KG1 (cell line): ENCODE data around the gene AUTS2.
"Not testable (repeated sequence)": the region's sequence is repeated elsewhere in the genome, so short reads cannot be mapped to it uniquely, and the experiment has no call there.

ENCODE experiments used
- DNase-seq: peaks from one replicate; lab custom pipeline; 2025; lab: John Stamatoyannopoulos, UW

The AUTS2 gene

DNA sequence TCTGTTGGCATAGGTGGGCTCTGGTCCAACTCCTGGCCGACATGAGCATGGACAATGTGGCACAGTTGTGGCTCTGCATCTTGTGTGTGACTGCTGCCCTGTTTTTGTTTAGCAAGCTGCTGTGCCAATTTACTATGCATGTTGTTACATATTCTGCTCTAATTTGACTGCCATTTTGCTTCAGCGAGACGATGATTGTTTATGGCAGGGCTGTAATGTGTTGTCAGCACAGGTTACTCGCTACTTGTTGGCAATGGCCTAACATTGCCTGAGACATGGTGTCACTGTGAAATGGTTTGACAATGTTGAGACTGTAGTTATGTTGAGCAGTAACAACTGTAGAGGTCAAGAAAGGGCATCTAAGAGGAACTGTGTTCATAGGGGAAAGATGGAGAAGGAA, 659.6 kb downstream of the AUTS2 start:
- DNase-seq, result no peak

DNA sequence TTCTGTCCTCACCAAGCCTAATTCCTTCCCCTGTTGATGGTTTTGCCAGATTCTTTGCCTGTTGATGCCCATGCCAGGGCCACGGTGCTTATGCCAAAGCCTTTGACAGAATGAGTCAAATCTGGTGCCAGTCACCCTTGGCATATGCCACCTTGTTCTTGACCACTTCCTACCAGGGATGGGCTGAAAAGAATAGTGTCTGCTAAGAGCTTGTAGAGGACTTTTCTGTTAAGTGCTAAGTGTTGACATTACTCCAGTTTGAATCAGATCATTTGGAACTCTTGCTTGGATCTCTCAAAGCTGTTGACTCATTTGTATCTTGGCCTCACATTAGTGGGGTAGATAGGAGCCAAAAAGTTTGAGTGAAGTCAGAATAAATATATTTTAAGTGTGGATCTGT, 661.2 kb downstream of the AUTS2 start:
- no peak for DNase-seq

DNA sequence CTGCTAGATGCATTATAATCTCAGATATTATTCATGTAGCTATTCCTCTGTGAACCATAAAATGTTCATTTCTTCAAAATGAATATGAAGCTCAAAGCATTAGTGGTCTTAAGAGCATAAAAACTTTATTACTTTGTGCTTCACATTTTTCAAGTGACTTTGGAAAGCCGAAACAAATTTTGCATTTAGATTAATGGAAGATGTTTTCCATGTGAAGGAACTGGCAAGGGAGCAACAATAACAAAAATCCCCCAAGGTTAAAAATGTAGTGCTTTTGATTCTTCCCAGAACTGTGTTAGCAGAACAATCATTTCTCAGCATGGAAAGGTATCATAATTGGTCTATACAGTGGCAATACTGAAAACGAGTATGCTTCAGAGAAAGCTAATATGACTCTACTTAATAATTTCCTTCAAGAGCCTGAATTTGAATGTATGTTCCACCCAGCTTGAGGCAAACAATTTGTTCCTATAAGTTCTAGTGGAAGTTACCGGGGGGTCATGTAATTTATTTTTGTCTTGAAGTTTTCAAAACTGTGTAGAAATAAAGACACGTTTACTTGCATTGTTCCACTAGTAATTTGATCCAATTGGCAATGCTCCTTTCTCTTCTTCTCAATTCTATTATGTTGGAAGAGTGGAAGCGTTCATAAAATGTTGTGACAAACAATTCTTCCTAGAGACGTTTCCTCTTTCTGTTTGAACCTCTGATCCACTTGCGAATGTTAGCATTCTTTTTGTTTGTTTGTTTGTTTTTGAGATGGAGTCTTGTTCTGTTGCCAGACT, 665.4 kb downstream of the AUTS2 start:
- no peak for DNase-seq

DNA sequence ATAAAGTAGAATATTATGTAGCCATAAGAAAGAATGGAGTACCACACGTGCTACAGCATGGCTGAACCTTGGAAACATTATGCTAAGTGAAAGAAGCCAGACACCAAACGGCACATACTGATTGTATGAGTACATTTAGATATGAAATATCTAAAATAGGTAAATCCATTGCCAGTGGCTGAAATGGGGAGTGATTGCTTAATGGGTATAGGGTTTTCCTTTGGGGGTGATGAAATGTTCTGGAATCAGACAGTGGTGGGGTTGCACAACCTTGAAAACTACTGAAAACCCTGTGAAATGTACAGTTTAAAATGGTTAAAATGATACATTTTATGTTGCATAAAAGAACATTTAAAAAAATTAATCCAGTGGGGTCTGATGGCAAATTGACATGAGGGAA, 667.9 kb downstream of the AUTS2 start:
- no peak for DNase-seq

DNA sequence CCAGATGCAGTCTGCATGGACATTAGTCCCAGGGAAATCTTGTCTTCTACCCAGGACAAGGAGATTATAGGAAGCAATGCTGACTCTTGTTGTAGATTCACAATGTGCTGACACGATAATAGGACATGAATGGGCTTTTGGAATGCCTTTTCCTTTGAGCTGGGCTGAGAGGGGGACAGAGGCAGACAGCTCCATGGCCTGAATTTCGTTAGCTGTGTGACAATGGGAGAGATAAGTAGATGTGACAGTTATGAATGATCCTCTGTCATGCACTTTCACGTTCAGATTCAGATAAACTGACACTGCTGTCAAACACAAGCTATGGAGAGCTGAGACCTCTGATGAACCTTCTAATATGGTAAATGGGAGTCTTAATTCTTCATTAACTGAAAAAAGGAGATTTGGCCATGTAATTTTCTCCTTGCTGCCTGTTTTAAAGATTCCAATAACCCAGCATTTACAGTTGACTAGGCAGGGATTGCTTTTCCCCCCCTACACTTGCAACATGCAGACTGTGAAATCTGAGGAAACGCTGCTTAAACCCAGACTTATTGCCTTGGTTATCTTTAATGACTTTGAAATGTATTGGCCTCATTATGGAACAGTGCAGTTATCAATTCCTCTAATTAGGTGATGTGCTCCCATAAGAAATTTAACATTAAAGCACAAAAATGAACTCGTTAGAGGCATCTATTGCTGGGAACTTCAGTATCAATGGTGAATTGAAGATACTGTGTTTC, 669.3 kb downstream of the AUTS2 start:
- no peak for DNase-seq

DNA sequence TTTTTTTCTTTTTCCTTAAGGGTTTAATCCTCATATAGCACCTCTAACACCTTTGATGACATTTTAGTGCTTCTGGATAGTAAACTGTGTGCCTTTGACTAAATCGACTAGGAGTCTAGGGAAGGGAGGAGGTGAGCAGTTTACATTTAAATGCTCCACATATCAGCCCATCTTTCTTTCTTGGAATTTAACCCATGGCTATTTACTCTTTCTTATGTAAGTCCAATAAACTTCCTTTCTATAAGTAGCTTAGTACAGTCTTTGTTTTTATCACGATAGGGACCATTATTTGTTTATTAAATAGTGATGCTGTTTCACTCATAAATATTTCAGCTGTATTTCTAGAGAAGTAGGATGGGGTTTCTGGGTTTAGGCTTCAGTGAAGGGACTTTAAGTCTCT, 669.9 kb downstream of the AUTS2 start:
- no peak for DNase-seq

DNA sequence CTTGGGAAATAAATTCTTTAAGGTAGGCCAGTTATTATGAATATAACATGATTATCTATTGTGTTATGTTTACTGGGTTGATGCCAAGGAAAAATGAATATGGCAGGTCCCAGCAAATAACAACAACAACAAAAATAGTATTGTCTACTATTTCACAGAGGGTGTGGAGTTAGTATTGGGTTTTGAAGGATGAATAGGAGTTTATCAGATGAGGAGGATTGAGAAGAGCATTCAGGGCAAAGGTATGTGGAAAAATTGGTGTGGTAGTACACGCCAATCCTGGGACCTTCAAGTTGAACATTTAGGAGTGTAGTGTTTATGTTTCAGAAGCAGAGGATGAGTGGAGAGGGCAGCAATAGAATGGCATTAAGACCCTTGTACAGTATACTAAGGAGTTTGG, 671.9 kb downstream of the AUTS2 start:
- no peak for DNase-seq

DNA sequence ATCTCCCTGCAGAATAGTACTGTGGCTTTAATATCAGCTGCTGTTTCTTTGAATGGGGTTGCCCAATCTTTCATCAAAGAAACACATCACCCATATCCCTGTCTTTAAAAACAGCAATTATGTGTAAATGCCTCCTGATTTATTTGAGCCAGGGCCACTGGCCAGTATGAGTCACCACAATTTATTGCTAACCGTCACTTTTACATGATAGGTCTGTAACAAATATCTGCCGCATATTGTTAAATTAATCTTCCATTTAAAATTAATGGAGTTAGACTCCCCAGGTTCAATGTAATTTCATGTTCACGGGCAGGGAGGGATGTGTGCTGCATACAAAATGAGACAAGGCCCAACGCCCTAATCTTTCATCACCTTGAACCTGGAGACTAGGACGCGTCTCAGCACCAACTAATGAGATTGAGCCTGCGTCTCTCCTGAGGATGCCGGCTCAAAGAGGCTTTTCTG, 673.4 kb downstream of the AUTS2 start:
- no peak for DNase-seq

DNA sequence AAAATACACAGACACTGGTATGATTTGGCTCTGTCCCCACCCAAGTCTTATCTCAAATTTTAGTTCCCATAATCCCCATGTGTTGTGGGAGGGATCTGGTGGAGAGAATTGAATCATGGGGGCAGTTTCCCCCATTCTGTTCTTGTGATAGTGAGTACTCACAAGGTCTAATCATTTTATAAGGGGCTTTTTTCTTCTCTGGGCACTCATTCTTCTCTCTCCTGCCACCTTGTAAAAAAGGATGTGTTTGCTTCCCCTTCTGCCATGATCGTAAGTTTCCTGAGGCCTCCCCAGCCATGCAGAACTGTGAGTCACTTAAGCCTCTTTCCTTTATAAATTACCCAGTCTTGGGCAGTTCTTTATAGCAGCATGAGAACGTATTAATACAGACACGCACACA, 677.3 kb downstream of the AUTS2 start:
- not testable (repeated sequence) for DNase-seq

DNA sequence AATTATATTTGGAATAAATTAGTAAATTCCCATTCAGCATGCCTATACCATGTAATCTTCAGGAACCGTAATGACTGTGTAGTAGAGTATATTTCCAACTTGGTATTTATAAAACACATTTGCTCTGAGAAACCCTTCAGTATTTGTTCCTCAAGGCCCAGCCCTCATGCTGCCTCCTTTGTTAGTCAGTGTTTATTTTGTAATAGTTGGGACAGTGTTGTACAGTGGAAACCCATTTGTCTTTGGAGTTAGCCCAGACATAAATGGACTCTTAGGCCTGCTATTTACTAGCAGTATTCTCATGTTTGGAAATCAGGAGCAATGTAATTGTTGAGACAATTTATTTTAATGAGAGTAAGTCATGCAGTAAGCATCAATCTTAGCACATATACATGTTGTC, 686.9 kb downstream of the AUTS2 start:
- no peak for DNase-seq

DNA sequence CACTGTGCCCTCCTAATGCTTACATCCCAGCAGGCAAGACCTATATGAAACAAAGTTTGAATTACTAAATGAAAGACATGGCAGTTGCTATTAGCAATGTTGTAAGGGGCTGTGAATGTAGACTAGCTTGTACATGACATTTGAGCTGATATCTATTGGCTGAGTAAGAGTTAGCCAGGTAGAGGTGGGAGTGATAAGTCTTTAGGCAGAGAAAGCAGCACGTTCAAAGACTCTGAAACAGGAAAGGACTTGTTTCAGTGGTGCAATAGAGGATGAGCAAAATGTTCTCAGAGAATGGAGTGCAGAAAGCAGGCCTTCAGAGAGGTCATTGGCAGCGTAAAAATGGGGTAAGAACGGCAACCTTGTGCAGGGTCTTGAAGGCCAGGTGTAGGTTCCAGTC, 687.6 kb downstream of the AUTS2 start:
- no peak for DNase-seq

DNA sequence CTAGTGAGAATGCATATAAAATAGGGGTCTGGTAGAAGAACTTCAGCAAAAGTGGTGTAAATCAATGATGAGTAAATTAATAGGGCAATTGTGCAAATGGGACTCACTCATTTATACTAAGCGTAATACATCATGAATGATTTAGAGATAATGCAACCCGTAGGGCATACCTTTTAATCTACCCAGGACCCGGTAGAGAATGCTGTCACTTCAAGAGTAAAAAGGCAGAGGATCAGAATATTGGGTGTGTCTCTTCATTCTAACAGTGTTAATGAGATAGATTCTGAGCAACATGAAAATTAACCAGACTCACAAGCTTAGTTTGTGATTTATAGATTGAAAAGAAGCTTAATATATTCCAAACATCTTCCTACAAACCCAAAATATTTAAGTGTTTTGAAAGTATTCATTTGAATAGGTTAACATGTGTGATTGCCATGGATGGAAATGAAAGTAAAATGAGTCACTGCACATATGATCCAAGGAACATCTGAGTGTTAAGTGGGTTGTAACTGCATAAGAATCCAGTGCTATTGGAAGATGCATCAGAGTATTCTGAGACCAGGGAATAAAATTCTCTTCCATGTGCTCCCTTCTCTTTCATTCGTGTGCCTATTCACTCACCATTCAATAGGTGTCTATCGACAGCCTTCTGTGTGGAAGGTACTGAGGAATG, 690.6 kb downstream of the AUTS2 start:
- no peak for DNase-seq

DNA sequence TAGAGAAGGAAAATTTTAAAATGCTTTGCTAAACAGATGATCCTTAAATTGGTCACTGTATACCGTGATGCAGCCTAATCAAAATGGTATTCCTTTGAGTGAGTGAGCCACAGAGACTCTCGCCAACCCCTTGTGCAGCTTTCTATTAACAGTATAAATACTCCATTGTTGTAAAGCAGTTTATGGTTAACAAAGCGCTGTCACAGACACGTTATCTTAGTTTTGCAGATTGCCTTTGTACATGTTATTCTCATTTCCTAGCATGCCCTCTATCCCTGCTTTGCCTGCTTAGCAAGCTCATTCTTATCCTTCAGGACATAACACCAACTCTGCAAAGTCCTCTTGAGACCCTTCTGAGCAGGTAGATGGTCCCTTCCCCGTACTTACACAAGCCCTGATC, 694.4 kb downstream of the AUTS2 start:
- no peak for DNase-seq

DNA sequence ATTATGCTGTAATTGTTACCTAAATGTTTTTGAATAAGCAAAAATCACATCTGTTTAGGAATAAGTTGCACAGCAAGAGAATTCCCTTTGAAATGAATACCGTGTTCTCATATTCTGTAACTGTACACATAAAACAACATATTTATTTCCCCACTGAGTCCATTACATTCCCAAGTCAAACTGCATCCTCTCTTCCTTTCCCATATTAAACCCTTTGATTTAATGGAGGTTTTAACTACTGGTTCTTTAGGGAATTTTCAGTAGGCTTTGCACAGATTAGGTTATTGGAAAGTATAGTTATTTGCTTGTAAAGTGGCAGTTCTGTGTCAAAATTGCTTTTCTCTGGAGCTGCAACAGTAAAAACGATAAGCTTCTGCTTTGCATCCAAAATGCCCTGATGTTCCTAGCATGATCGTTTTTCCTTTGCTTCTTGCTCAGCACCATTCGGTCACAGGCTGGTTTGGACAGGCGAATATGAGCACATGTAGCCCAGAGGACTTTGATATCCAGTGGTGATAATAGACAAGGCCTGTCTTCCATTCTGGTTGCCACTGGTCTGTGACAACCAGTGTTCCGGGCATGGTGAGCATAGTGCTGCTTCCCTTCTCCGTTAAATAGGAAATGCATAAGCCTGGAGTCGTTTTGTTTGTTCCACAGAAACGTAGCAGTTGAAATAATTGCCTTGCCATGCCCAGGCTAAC, 696.1 kb downstream of the AUTS2 start:
- DNase-seq, result no peak

DNA sequence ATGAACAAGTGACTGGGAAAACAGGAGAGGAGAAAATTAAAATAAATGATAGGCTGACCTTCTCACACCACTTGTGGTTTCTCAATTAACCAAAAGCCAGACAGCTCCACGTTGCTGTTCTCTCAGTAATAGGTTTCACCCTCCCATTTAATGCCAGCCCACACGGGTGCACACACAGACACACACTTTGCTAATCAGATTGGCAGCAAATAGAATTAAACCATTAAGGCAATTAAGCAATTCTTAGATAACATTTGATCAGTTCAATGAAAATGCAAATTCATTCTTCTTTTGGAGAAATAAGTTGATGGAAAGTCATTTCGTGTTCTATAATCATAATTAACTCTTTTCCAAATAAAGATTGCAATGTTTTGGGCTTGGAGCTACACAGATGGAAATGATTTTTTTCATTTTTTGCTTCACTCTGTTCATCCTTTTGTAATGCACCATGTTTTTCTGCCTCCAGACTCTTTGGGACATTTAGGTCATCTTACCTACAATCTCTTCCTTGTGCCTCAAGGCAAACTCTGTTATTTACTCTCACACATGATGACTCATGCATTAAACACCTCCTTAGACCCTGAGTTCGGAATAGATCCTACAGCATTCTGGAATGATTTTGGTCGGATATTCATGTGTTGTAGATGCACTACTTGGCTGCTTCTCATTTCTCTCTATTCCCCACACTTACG, 700.7 kb downstream of the AUTS2 start:
- no peak for DNase-seq

DNA sequence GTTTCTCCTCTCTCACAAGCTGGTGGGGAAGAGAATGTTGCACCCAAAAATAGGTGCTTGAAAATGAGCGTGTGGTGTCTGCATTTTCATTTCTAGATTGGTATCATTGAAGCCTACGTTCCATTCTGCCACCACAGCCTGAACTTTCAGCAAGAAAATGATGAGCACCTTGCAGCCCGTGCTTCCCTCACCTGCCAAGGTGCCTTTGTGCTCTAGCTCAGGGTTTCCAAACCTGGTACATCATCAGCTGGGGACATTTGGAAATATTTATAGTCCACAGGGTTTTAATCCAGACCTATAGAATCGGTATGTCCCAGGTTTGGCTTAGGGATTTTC, 701.2 kb downstream of the AUTS2 start:
- DNase-seq, result no peak

DNA sequence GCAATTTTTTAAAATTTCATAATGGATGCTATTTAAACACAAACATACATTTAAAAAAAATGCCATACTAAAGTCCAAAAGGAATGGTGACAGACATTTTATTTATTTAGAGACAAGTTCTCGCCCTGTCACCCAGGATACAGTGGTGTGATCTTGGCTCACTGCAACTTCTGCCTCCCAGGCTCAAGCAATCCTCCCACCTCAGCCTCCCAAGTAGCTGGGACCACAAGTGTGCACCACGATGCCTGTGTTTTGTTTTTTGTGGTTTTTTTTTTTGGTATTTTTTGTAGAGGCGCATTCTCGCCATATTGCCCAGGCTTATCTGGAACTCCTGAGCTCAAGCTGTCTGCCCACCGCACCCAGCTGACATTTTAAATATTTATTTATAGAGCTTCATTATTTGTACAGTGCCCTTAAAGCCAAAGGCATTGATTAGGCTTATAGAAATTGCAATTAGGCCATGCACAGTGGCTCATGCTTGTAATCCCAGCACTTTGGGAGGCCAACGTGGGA, 703.5 kb downstream of the AUTS2 start:
- DNase-seq, result no peak

DNA sequence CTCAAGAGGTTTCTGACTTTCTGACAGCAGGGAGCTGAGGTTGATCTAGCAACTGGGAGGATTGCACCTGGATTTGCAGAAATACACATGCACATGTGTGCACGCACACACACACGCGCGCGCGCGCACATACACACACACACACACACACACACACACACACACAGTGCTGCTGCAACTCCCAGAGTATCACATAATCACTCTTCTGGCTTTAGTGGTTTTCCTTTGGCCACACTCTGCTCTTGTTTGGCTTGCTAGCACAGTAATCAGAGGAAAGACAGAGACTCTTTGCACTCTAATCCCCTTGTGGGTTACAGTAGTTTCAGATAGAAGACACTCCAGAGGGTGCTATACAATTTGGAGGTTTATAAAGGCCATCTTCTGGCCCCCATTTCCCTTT, 705.0 kb downstream of the AUTS2 start:
- peak; percentile 16 for DNase-seq

DNA sequence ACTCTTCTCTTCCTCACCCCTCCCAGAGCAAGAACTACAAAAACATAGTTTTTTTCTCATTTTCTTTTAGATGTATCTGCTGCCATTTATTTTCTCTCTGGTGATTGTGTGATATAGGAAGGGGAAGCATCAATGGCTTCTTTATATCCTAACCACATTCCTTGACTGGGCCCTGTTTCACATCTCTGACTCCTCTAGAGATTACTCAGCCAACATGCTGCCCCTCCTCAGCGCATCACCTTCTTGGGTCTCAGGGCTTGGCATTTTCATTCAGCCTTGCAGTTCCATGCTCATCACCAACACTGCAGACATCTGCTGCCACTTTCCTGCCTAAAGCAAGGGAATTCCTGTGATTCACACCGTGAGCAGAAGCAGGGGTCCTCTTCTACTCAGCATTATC, 705.5 kb downstream of the AUTS2 start:
- DNase-seq, result no peak

DNA sequence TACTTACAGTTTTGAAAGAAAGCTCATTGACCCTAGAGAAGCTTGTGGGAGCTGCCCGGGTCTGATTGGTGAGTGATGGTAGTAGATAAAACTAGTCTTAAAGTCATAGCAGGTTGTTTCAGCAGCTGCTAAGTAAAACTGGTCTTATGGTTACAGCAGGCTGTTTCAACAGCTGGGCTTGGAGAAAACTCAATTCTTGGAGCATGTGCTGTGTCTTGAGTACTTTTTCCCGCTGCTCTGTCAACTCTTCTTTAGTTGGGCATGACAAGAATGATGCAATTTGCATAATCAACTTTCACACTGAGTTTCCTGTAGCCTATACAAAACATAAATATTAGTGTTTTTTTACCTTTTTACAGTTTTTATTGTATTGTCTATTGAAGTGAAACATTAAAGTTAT, 707.9 kb downstream of the AUTS2 start:
- DNase-seq, result no peak

DNA sequence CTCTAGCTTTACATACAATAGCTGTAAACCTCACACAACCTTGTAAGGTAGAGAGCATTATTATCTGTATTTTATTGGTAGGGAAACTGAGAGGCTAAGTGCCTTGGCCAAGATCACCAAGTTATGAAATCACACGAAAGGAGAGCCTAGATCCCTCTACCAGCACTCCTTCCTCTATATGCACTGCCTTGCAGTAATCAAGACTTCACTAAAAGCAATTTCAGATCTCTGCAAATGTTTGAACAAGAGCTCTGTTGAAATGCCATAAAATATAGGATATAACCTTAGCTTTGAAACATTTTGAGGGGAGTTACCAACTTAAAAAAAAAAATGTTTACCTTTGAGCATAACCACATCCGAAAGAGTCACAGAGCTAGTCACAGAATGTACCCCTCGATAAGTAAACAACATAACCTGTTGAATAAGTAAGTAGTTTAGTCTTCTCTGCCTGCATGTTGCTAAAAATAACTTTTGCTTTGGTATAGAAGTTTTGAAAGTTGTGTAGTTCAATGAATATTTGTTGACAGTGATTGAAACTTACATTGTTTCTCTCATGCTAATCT, 709.4 kb downstream of the AUTS2 start:
- DNase-seq, result no peak
